Mammary epithelial cell (primary cell): Measurements from ENCODE around the gene PCSK6.

Source experiments
- CTCF ChIP-seq, 2 donors: IDR thresholded peaks in 1 of 2; conservative IDR thresholded peaks in 1 of 2; 2 replicates each; pipeline ENCODE4 v1.5.1; 2011 to 2012; ENCODE audit warnings: inconsistent platforms in 2 of 2, low read length in 2 of 2, mild to moderate bottlenecking in 2 of 2, control low read depth in 1 of 2, low read depth in 1 of 2; ENCODE audit not compliant: insufficient read depth in 1 of 2; ENCODE audit errors: extremely low read depth in 1 of 2
- EZH2 ChIP-seq: IDR thresholded peaks from 2 replicates; pipeline ENCODE4 v1.6.1; 2012; ENCODE audit warnings: low read length, inconsistent platforms, borderline replicate concordance

- TF ChIP-seq CTCF (conservative IDR thresholded peaks at IDR 0.05 in 1 of 2, IDR thresholded peaks at IDR 0.05 in 1 of 2; ENCODE audit: extremely low read depth in 1 of 2, insufficient read depth in 1 of 2, low read depth in 1 of 2, low read length in 2 of 2): no peak
- no peak for TF ChIP-seq EZH2
Measured at GRCh38 chr15:101503296-101503599, 13.7 kb upstream of the PCSK6 start.
